NCI-H2029 treated with DMSO at 0.1 percent for 48 hours (cell line): ENCODE measurements around the gene UBXN1.
A peak's percentile ranks its signal among the peaks of the same experiment; 100 is the strongest.
"Not testable (repeated sequence)": the region's sequence is repeated elsewhere in the genome, so short reads cannot be mapped to it uniquely, and the experiment has no call there.

Experiments used
- DNase-seq: peaks from one replicate; lab custom pipeline; 2025; lab: John Stamatoyannopoulos, UW

UBXN1 gene

DNA sequence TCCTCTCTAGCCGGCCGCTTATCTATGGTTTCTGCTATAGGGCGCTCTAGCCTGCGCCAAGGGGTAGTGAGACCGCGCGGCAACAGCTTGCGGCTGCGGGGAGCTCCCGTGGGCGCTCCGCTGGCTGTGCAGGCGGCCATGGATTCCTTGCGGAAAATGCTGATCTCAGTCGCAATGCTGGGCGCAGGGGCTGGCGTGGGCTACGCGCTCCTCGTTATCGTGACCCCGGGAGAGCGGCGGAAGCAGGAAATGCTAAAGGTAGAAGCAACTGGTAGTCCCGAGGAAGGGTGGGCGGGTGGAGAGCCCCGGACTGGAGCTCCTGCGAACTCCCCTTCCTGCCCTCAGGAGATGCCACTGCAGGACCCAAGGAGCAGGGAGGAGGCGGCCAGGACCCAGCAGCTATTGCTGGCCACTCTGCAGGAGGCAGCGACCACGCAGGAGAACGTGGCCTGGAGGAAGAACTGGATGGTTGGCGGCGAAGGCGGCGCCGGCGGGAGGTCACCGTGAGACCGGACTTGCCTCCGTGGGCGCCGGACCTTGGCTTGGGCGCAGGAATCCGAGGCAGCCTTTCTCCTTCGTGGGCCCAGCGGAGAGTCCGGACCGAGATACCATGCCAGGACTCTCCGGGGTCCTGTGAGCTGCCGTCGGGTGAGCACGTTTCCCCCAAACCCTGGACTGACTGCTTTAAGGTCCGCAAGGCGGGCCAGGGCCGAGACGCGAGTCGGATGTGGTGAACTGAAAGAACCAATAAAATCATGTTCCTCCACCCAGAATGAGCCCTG is 7.1 kb downstream of the UBXN1 start, which contains the start of the genes LBHD1 and UQCC3:
TSS of gene LBHD1 (minus strand) at position 660 of the 782 bp plus-strand sequence. CDS start 2,236 bp downstream, outside the sequence.
TSS of gene UQCC3 (plus strand) at position 66 of the 782 bp plus-strand sequence. CDS start at position 139, 73 bp downstream.
- peak; percentile 82 for DNase-seq

- peak; percentile 66 for DNase-seq
Observed at GRCh38 chr11:62671236-62671607, 7.7 kb downstream of the UBXN1 start.

GRCh38 chr11:62669420-62670161 is 9.3 kb downstream of the UBXN1 start:
- DNase-seq = no peak

GRCh38 chr11:62667460-62667859 is 11.4 kb downstream of the UBXN1 start:
- no peak for DNase-seq

DNA sequence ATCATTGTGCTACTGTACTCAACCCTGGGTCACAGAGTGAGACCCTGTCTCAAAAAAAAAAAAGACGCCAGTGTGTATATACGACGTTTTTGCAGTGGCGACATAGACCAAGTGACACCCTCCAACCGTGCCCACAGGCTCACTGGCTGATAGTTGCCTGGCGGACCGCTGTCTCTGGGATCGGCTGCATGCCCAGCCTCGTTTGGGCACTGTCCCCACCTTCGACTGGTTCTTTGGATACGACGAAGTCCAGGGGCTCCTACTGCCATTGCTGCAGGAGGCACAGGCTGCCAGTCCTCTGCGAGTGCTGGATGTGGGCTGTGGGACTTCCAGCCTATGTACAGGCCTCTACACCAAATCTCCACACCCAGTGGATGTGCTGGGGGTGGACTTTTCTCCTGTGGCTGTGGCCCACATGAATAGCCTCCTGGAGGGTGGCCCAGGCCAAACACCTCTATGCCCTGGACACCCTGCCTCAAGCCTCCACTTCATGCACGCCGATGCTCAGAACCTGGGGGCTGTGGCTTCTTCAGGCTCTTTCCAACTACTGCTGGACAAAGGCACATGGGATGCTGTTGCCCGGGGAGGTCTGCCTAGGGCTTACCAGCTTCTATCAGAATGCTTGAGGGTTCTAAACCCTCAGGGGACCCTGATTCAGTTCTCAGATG is 12.5 kb downstream of the UBXN1 start:
- DNase-seq = no peak

- no peak for DNase-seq
Observed at GRCh38 chr11:62665599-62666258, 13.1 kb downstream of the UBXN1 start.

GRCh38 chr11:62665075-62665598 is 13.7 kb downstream of the UBXN1 start, which contains the start of the genes C11orf98 and CSKMT:
Gene C11orf98 (minus strand): TSS chr11:62665210. CDS start chr11:62665169, 41 bp downstream.
Gene CSKMT (plus strand): TSS chr11:62665312. CDS start chr11:62665880, 568 bp downstream.
- DNase-seq = peak; percentile 70

GRCh38 chr11:62664405-62665074 is 14.3 kb downstream of the UBXN1 start:
- peak; percentile 24 for DNase-seq

DNA sequence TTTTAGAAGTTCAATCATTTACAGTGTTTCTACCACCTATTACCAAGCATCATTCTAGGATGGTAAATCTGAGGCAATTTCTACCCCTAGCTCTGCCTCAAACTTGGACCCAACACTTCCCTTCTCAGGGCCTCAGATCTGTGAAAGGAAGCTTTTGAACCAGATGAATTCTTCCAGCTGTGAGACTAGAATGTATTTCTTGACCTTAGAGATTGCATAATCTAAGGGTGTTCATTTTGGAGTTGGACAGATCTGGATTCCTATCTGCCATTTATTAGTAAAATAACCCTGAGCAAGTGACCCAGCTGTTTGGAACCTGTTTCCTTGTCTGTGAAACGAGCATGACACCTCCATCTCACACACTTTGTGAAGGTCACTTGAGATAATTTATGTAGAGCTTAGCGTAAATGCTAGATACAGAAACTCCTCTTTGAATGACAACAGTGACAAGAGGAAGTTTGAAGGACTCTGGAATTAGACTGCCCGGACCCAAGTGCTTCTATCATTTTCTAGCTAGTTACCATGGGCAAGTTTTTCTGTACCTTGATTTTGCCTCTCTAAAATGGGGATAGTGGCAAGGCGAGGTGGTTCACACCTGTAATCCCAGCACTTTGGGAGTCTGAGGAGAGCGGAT is 22.0 kb downstream of the UBXN1 start:
- DNase-seq = no peak

DNA sequence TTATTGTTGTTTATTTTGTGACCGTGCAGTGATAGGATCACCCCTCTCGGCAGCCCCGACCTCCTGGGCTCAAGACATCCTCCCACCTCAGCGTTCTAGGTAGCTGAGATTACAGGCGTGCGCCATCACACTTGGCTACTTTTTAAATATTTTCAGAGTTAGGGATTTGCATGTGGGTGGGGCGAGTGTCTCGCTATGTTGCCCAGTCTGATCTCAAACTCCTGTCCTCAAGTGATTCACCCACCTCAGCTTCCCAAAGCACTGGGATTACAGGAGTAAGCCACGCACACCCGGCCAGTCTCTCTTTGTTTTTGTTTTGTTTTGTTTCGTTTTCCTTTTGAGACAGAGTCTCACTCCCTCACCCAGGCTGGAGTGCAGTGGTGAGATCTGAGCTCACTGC is 24.6 kb downstream of the UBXN1 start:
- no peak for DNase-seq

GRCh38 chr11:62652161-62653006 is 26.5 kb downstream of the UBXN1 start:
- DNase-seq = no peak

DNA sequence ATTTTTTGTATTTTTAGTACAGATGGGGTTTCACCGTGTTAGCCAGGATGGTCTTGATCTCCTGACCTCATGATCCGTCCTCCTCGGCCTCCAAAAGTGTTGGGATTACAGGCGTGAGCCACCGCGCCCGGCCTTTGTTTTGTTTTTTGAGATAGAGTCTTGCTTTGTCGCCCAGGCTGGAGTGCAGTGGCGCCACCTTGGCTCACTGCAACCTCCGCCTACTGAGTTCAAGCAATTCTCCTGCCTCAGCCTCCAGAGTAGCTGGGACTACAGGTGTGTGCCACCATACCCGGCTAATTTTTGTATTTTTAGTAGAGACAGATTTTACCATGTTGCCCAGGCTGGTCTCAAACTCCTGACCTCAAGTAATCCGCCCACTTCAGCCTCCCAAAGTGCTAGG is 28.6 kb downstream of the UBXN1 start:
- not testable (repeated sequence) for DNase-seq

DNA sequence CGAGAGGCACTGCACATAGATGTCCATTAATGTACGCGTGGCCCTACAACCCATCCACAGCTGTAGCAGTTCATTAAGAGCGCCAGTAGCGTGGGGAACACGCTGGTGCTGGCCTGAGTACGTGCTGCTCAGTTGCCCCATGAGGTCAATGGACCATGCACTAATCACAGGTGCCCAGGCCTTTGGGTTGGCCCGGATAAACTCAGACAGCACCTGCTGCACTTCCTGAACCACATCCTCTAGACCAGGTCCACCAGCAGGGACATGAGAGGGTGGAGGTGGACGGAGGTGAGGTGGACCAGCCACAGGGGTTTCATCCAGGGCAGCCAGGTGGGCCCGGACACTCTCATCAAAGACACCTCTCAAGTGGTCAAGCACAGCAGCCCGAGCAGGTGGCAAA is 29.4 kb downstream of the UBXN1 start:
- no peak for DNase-seq

- DNase-seq = no peak
Observed at GRCh38 chr11:62648967-62649364, 29.9 kb downstream of the UBXN1 start.

- DNase-seq = no peak
Observed at GRCh38 chr11:62648185-62648966, 30.5 kb downstream of the UBXN1 start.

DNA sequence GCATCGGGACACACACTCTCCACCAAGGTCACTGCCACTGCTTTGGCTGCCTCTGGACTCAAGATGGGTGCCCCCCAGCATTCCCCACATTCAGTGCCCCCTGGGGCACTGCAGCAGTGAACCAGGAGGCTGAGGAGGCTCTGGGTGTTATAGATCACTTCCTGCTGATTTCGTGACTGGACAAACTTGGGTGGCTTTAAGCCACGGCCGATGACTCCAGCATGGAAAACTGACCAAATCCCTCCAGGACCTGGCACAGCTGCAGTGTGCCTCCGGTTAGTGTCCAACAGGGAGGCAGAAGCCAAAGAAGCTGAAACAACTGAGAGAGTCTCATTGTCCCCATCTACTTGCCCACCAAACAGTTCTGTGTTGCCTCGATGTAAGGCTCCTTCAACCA is 31.3 kb downstream of the UBXN1 start:
- no peak for DNase-seq

DNA sequence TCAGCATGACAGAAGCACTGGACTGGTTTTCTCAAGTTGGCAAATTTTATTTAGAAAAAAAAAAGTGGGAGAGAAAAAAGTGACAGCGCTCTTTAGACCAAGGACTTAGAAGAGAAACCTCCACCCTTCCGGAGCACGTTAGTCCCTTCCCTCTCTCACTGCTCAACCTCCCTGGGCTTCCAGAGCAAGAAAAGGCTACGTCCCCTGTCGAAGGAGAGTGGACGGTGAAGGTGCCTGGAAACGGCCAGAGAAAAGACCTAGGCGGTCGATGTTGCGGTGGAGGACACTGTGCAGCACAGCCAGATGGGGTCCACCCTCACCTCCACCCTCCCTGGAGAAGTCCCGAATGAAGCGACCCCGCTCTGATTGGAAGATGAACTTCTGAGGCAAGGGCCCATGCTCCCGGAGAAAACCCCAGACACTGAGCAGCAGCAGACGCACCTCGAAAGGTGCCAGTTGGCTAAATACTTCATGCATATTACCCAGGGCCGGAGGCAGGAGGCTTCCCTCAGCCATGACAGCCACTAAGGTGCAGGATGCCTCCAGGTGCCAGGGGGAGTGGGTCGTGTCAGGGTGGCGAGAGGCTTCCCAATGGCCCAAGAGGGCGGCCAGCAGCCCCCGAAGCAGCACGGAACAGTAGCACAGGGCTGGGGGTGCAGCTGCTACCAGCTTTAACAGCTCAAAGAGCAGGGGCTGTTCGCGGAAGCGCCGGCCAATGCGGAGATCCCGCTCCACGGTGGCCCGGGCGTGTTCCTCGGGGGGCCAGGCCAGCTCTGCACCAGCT is 31.9 kb downstream of the UBXN1 start:
- no peak for DNase-seq
